PFSK-1 (cell line): ENCODE data around the gene PRKN.

Experiments used
- FOXP2 ChIP-seq: optimal IDR thresholded peaks from 2 replicates; pipeline ENCODE3; 2011; ENCODE audit warnings: borderline replicate concordance, control low read depth, inconsistent platforms; ENCODE audit not compliant: insufficient read depth; ENCODE audit errors: extremely low read length, extremely low read depth
- POLR2AphosphoS5 ChIP-seq: IDR thresholded peaks from 2 replicates; pipeline ENCODE4 v1.6.1; 2012; ENCODE audit warnings: low read depth, mild to moderate bottlenecking, control low read depth, low read length, moderate library complexity
- REST ChIP-seq, 2 experiments: IDR thresholded peaks; 2 replicates each; pipeline versions ENCODE4 v1.6.1 to v1.8.0; 2011 to 2012; ENCODE audit warnings: low read depth in 2 of 2, low read length in 2 of 2, control low read depth in 1 of 2, inconsistent platforms in 1 of 2, mild to moderate bottlenecking in 1 of 2, moderate library complexity in 1 of 2; ENCODE audit not compliant: insufficient read depth in 1 of 2
- SIN3A ChIP-seq: IDR thresholded peaks from 2 replicates; pipeline ENCODE4 v1.6.1; 2012; ENCODE audit warnings: mild to moderate bottlenecking, low read length, moderate library complexity, borderline replicate concordance; ENCODE audit not compliant: insufficient read depth
- TAF1 ChIP-seq: IDR thresholded peaks from 2 replicates; pipeline ENCODE4 v1.6.1; 2012; ENCODE audit warnings: low read length, control low read depth, borderline replicate concordance; ENCODE audit not compliant: insufficient read depth

The PRKN gene

GRCh38 chr6:162200041-162200440 lies 527.5 kb downstream of the PRKN start:
- no peak for TF ChIP-seq POLR2AphosphoS5
- TF ChIP-seq TAF1 = no peak
- TF ChIP-seq FOXP2 = no peak
- no peak for TF ChIP-seq REST (IDR thresholded peaks at IDR 0.05; ENCODE audit: insufficient read depth in 1 of 2, low read depth in 2 of 2, low read length in 2 of 2)
- no peak for TF ChIP-seq SIN3A

- TF ChIP-seq POLR2AphosphoS5 = no peak
- TF ChIP-seq FOXP2 = no peak
- no peak for TF ChIP-seq SIN3A
- TF ChIP-seq TAF1 = no peak
- no peak for TF ChIP-seq REST (IDR thresholded peaks at IDR 0.05; ENCODE audit: insufficient read depth in 1 of 2, low read depth in 2 of 2, low read length in 2 of 2)
Measured at GRCh38 chr6:162198925-162199324, 528.6 kb downstream of the PRKN start.

- no peak for TF ChIP-seq FOXP2
- no peak for TF ChIP-seq TAF1
- no peak for TF ChIP-seq POLR2AphosphoS5
- no peak for TF ChIP-seq SIN3A
- no peak for TF ChIP-seq REST (IDR thresholded peaks at IDR 0.05; ENCODE audit: insufficient read depth in 1 of 2, low read depth in 2 of 2, low read length in 2 of 2)
Measured at GRCh38 chr6:162198076-162198475, 529.5 kb downstream of the PRKN start.

GRCh38 chr6:162195441-162195840 lies 532.1 kb downstream of the PRKN start:
- TF ChIP-seq FOXP2 (no peak), REST (IDR thresholded peaks at IDR 0.05; ENCODE audit: insufficient read depth in 1 of 2, low read depth in 2 of 2, low read length in 2 of 2) (no peak), POLR2AphosphoS5 (no peak), SIN3A (no peak), TAF1 (no peak)

- TF ChIP-seq TAF1 = no peak
- TF ChIP-seq REST (IDR thresholded peaks at IDR 0.05; ENCODE audit: insufficient read depth in 1 of 2, low read depth in 2 of 2, low read length in 2 of 2) = no peak
- no peak for TF ChIP-seq POLR2AphosphoS5
- no peak for TF ChIP-seq FOXP2
- TF ChIP-seq SIN3A = no peak
Measured at GRCh38 chr6:162190981-162191380, 536.6 kb downstream of the PRKN start.
